ENCODE results near the gene NPEPPS.
"Not testable (repeated sequence)": the region's sequence is repeated elsewhere in the genome, so short reads cannot be mapped to it uniquely, and the experiment has no call there.

NPEPPS gene

GRCh38 chr17:47561698-47562405 lies 30.9 kb downstream of the NPEPPS start:
- not testable (repeated sequence) for DNase-seq

DNA sequence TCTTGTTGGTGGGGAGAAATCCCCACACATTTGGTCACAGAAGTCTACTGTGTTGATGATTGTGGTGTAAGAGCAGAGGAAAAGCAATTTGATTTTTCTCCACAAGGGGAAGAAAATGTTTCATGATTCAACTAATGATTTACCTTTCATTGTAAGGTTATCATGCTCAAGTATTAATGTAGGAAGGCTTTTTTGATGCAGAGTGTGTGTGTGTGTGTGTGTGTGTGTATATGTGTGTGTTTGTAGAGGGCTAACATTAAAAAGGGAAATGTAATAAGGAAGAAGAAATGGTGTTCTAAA lies 31.4 kb downstream of the NPEPPS start:
- DNase-seq = not testable (repeated sequence)

- not testable (repeated sequence) for DNase-seq
These were observed 36.4 kb downstream of the NPEPPS start for GRCh38 chr17:47567261-47567660.

DNA sequence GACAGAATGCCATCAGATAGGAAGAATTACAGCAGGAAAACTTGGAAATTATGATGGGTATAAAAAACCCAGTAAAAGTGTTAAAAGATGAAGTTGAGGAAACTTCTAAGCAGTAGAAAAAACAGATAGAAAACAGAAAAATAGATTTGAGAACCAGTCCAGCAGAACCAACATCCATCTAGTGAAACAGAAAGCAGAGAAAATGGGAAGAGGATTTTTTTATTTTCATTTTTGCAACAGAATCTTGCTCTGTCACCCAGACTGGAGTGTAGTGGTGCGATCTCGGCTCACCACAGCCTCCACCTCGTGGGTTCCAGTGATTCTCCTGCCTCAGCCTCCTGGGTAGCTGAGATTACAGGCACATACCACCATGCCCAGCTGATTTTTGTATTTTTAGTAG lies 41.7 kb downstream of the NPEPPS start:
- DNase-seq = not testable (repeated sequence)

- DNase-seq = not testable (repeated sequence)
These were observed 51.5 kb downstream of the NPEPPS start for GRCh38 chr17:47582416-47582815.

DNA sequence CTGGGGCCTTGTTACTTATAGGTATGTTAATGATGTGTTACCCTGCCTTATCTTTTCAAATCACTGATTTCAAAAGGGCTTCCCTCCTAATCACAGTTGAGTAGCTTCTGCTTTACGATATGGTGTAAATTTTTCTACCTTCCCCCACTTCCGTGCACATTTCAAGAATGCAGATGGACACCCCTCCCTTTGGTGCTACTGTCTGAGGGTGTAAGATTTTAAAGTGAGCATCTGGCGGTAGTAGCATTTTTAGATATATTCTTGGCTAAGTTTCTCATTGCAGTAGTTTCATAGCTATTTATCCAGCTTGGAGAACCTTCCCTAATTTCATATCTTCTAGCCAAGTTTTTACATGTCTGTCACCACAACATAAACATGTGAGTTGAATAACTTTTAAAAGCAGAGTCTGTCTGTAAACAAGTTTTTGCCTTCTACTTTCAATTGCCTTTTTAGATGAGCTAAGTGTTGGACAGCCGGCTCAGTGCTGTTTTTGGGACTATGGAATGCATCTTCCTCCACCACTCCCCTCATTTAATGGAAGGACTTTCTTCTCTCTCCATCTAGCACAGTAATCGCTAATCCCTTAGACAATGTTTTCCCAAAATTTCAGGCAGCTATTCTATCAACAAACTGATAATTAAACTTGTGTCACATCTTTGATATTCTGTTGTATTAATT lies 55.6 kb downstream of the NPEPPS start:
- DNase-seq = not testable (repeated sequence)

GRCh38 chr17:47593522-47593921 lies 62.6 kb downstream of the NPEPPS start:
- not testable (repeated sequence) for DNase-seq

- no peak for DNase-seq
These were observed 73.1 kb downstream of the NPEPPS start for GRCh38 chr17:47603830-47604597.

DNA sequence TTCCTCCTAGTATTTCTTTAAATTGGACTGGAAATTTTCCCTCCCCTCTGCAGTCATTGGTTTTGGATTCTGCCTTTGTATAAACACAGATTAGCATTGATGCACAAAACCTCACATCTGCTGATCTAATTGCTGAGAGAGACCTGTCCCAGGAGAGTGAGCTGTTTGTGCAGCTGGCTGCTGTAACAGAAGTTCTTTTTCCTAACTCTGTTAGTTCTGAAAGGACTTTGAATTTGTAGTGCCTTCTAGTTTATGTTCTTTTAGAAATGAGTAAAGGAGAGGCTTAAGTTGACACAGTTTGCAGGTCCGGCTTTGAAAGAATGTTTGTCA lies 73.7 kb downstream of the NPEPPS start:
- no peak for DNase-seq

- no peak for DNase-seq
These were observed 74.1 kb downstream of the NPEPPS start for GRCh38 chr17:47605011-47605410.

- DNase-seq = no peak
These were observed 76.6 kb downstream of the NPEPPS start for GRCh38 chr17:47607481-47607880.

- DNase-seq = no peak
These were observed 80.8 kb downstream of the NPEPPS start for GRCh38 chr17:47611372-47612350.

GRCh38 chr17:47615766-47616424 lies 85.0 kb downstream of the NPEPPS start:
- DNase-seq = no peak

GRCh38 chr17:47618410-47618809 lies 87.5 kb downstream of the NPEPPS start:
- DNase-seq = no peak

- DNase-seq = no peak
These were observed 89.8 kb downstream of the NPEPPS start for GRCh38 chr17:47620503-47621245.

GRCh38 chr17:47621293-47622179 lies 90.6 kb downstream of the NPEPPS start:
- no peak for DNase-seq

- no peak for DNase-seq
These were observed 91.3 kb downstream of the NPEPPS start for GRCh38 chr17:47622180-47622549.

DNA sequence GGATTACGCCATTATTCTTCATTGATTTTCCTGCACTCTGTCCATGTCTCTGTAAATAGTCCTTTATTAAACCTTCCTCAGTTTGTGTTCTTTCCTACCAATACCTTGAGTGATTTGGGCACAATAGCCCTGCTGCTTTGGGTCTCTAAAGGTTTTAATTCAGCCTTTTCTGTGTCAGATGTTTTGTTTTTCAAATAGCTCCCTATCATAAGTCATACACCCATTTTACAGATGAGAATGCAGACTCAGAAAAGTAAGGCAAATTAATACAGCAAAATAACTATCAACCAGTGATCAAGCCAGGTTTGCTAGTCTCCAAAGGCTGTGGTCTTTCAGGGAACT lies 93.8 kb downstream of the NPEPPS start:
- no peak for DNase-seq

DNA sequence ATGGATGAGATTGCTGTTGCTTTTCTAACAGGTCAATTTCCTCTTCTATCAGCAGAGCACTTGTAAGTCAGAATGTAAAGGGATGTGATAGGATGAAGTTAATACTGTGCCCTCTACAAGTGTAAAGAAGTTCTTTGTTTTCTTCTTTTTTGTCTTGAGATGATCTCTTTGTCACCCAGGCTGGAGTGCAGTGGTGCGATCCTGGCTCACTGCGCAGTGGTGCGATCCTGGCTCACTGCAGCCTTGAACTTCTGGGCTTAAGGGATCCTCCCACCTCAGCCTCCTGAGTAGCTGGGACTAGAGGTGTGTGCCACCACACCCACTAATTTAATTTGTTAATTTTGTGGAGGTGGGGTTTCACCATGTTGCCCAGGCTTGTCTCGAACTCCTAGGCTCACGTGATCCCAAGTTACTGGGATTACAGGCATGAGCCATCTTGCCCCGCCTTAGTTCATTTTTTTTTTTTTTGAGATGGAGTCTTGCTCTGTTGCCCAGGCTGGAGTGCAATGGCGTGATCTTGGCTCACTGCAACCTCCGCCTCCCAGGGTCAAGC lies 97.2 kb downstream of the NPEPPS start:
- DNase-seq = no peak

DNA sequence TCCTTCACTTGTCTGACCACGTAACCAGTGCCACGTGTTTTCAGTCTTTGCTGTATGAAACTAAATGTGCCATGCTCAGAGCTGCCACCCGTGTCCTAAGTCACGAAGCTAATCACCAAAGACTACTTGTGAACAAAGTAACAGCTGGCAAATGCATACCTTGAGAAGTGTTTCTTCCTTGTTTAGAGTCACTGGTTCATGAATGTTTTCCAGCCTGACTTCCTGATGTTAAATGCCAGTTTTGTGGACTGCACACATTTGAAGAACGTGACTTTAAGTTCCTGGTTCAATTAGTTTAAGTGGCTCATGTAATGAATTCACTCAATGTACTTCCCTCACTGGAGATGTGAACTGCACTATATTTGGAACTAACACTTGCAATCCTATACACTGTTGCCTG lies 98.9 kb downstream of the NPEPPS start:
- DNase-seq = no peak
